ENCODE results near the gene MINDY4B.

Gene MINDY4B

GRCh38 chr3:150913133-150913922 lies 8.1 kb upstream of the MINDY4B start:
- Mint-ChIP-seq H3K27ac (no peak overlapping the region), H3K27me3 (ENCODE audit: low read depth) (peaks cover 12% of the 10 kb centered on the region), H3K36me3 (ENCODE audit: low read depth) (no peaks in the 10 kb centered on the region), H3K4me1 (ENCODE audit: low read depth) (no peaks in the 10 kb centered on the region), H3K4me3 (no peak overlapping the region), H3K9me3 (no peaks in the 10 kb centered on the region)

- Mint-ChIP-seq H3K27ac (no peak overlapping the region), H3K9me3 (no peaks in the 10 kb centered on the region), H3K4me1 (ENCODE audit: low read depth) (no peaks in the 10 kb centered on the region), H3K4me3 (no peak overlapping the region), H3K27me3 (ENCODE audit: low read depth) (peaks cover 19% of the 10 kb centered on the region), H3K36me3 (ENCODE audit: low read depth) (no peaks in the 10 kb centered on the region)
Measured at GRCh38 chr3:150912501-150912900, 7.3 kb upstream of the MINDY4B start.

- Mint-ChIP-seq H3K4me1 (ENCODE audit: low read depth) (no peaks in the 10 kb centered on the region), H3K27me3 (ENCODE audit: low read depth) (peaks cover 23% of the 10 kb centered on the region), H3K4me3 (no peak overlapping the region), H3K36me3 (ENCODE audit: low read depth) (no peaks in the 10 kb centered on the region), H3K27ac (no peak overlapping the region), H3K9me3 (no peaks in the 10 kb centered on the region)
Measured at GRCh38 chr3:150911771-150912170, 6.5 kb upstream of the MINDY4B start.

- Mint-ChIP-seq H3K27me3 (ENCODE audit: low read depth) (peaks cover 37% of the 10 kb centered on the region), H3K9me3 (no peaks in the 10 kb centered on the region), H3K4me1 (ENCODE audit: low read depth) (no peaks in the 10 kb centered on the region)
Measured at GRCh38 chr3:150906461-150906860, 1.2 kb upstream of the MINDY4B start.

DNA sequence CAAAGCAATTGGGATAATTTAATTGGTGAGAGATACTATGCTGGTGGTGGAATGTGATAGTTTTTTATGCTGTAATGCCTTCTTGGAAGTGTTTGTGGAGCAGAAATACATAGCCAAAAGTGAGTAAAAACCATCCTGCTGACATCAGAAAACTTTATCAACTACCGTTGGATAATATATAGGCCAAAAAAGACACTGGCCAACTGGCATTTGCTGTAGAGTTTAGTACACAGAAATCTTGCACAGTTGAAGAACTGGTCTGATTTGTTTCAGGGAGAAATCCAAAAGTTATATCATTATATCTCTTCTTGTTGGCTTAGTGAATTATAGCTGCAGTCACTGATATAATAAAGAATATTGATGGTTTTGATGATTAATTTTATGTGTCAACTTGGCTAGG lies 507 bp upstream of the MINDY4B start:
- no peaks in the 10 kb centered on the region for H3K36me3 Mint-ChIP-seq (ENCODE audit: low read depth)
- no peak overlapping the region for H3K27ac Mint-ChIP-seq
- no peaks in the 10 kb centered on the region for H3K9me3 Mint-ChIP-seq
- no peak overlapping the region for H3K4me3 Mint-ChIP-seq
- no peaks in the 10 kb centered on the region for H3K4me1 Mint-ChIP-seq (ENCODE audit: low read depth)
- peaks cover 40% of the 10 kb centered on the region for H3K27me3 Mint-ChIP-seq (ENCODE audit: low read depth)

More at GRCh38 chr3:150906461-150906860, 1.2 kb upstream of the MINDY4B start:
- Mint-ChIP-seq H3K36me3 (ENCODE audit: low read depth) (no peaks in the 10 kb centered on the region), H3K27ac (no peak overlapping the region), H3K4me3 (no peak overlapping the region)

GRCh38 chr3:150902988-150903387 lies 2.3 kb downstream of the MINDY4B start:
- Mint-ChIP-seq H3K27ac (no peak overlapping the region), H3K36me3 (ENCODE audit: low read depth) (no peaks in the 10 kb centered on the region), H3K4me3 (no peak overlapping the region), H3K4me1 (ENCODE audit: low read depth) (no peaks in the 10 kb centered on the region), H3K9me3 (no peaks in the 10 kb centered on the region), H3K27me3 (ENCODE audit: low read depth) (peaks cover 40% of the 10 kb centered on the region)

DNA sequence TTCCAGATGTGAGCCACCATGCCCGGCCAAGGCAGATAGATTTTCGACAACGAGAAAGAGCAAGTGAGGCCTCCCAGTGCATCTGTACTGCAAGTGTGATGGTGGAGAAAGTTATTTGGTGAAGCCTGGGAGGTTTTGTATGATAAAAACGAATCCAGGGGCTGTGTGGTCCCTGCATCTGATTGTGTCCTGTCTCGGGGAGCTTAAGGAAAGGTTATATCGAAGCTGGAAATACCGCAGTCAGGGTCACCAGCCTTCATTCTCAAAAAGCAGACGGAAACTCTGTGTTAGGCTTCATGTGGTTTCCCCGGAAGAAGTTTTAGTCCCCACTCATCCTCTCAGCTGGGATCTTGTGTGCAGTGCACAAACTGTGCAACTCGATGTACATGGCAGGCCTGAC lies 3.4 kb downstream of the MINDY4B start:
- no peaks in the 10 kb centered on the region for H3K36me3 Mint-ChIP-seq (ENCODE audit: low read depth)
- no peak overlapping the region for H3K27ac Mint-ChIP-seq
- no peaks in the 10 kb centered on the region for H3K4me1 Mint-ChIP-seq (ENCODE audit: low read depth)
- H3K9me3 Mint-ChIP-seq = no peaks in the 10 kb centered on the region
- no peak overlapping the region for H3K4me3 Mint-ChIP-seq
- H3K27me3 Mint-ChIP-seq (ENCODE audit: low read depth) = peaks cover 31% of the 10 kb centered on the region

DNA sequence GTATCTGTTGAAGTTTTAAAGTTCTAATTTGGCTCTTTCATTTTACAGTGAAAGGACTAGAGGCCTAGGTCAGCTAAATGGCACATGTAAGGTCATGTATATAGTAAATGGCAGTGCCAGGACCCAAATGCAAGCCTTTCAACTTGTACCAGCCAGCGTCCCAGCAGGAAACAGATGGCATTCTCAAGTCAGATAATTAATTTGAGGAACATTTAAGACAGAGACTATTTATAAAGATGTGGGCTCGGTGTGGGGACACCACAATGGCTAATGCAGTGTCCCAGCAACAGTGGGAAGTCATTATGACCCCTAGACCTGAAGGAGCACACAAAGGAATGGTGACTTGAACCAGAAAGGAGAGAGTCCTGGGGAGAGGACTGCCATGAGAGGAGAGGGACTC lies 6.1 kb downstream of the MINDY4B start:
- Mint-ChIP-seq H3K9me3 (no peaks in the 10 kb centered on the region), H3K27me3 (ENCODE audit: low read depth) (peaks cover 42% of the 10 kb centered on the region), H3K4me1 (ENCODE audit: low read depth) (no peaks in the 10 kb centered on the region), H3K27ac (no peak overlapping the region), H3K36me3 (ENCODE audit: low read depth) (no peaks in the 10 kb centered on the region), H3K4me3 (no peak overlapping the region)

DNA sequence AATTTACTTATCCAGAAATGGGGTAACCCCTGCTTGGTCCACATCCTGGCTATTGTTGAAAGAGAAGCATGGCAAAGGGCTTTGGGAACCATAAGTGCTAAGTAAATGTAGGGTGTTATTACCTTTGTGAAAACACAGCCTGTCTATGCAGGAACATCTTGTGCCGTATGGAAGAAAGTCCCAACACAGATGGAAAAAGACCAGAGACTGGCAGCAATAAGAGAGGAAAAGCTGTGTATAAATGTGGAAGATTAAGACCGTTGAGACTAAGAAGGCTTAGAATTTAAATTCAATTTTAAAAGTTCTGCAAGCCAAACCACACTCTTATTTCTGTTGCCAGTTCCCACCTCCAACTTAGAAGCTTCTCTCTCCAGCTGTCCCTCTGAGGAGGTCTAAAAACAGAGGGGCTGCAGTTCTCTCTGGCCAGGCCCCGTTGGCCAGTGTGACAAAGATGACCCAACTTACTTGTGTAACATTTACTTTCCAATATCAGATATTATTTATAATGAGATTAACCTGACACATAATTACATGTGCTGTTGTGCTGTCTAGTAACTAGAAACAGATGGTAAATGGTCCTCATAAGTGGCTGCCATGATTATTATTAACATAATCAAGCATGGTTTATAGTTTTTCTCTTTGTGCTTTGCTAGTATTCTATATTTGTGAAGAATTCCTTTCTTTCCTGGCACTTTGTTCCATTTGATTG lies 7.0 kb downstream of the MINDY4B start:
- Mint-ChIP-seq H3K9me3 (no peaks in the 10 kb centered on the region), H3K4me1 (ENCODE audit: low read depth) (no peaks in the 10 kb centered on the region), H3K36me3 (ENCODE audit: low read depth) (no peaks in the 10 kb centered on the region), H3K4me3 (no peak overlapping the region), H3K27me3 (ENCODE audit: low read depth) (peaks cover 36% of the 10 kb centered on the region), H3K27ac (no peak overlapping the region)

GRCh38 chr3:150897592-150897991 lies 7.6 kb downstream of the MINDY4B start:
- Mint-ChIP-seq H3K27ac (no peak overlapping the region), H3K36me3 (ENCODE audit: low read depth) (no peaks in the 10 kb centered on the region), H3K27me3 (ENCODE audit: low read depth) (peaks cover 30% of the 10 kb centered on the region), H3K9me3 (no peaks in the 10 kb centered on the region), H3K4me3 (no peak overlapping the region), H3K4me1 (ENCODE audit: low read depth) (no peaks in the 10 kb centered on the region)

- no peaks in the 10 kb centered on the region for H3K4me1 Mint-ChIP-seq (ENCODE audit: low read depth)
- H3K36me3 Mint-ChIP-seq (ENCODE audit: low read depth) = no peaks in the 10 kb centered on the region
- no peak overlapping the region for H3K27ac Mint-ChIP-seq
- no peak overlapping the region for H3K4me3 Mint-ChIP-seq
- no peaks in the 10 kb centered on the region for H3K9me3 Mint-ChIP-seq
- H3K27me3 Mint-ChIP-seq (ENCODE audit: low read depth) = peaks cover 18% of the 10 kb centered on the region
Measured at GRCh38 chr3:150890831-150891230, 14.4 kb downstream of the MINDY4B start.

GRCh38 chr3:150890295-150890694 lies 14.9 kb downstream of the MINDY4B start:
- H3K27me3 Mint-ChIP-seq (ENCODE audit: low read depth) = peaks cover 18% of the 10 kb centered on the region
- H3K27ac Mint-ChIP-seq = no peak overlapping the region
- no peak overlapping the region for H3K4me3 Mint-ChIP-seq

GRCh38 chr3:150889106-150889505 lies 16.1 kb downstream of the MINDY4B start:
- Mint-ChIP-seq H3K4me3 (no peak overlapping the region), H3K27ac (no peak overlapping the region), H3K36me3 (ENCODE audit: low read depth) (no peaks in the 10 kb centered on the region)

More at GRCh38 chr3:150890295-150890694, 14.9 kb downstream of the MINDY4B start:
- Mint-ChIP-seq H3K9me3 (no peaks in the 10 kb centered on the region), H3K36me3 (ENCODE audit: low read depth) (no peaks in the 10 kb centered on the region), H3K4me1 (ENCODE audit: low read depth) (no peaks in the 10 kb centered on the region)

GRCh38 chr3:150887031-150887430 lies 18.2 kb downstream of the MINDY4B start:
- no peaks in the 10 kb centered on the region for H3K9me3 Mint-ChIP-seq
- H3K27me3 Mint-ChIP-seq (ENCODE audit: low read depth) = peaks cover 20% of the 10 kb centered on the region
- H3K36me3 Mint-ChIP-seq (ENCODE audit: low read depth) = no peaks in the 10 kb centered on the region
- no peak overlapping the region for H3K4me3 Mint-ChIP-seq
- no peaks in the 10 kb centered on the region for H3K4me1 Mint-ChIP-seq (ENCODE audit: low read depth)
- H3K27ac Mint-ChIP-seq = no peak overlapping the region

More at GRCh38 chr3:150889106-150889505, 16.1 kb downstream of the MINDY4B start:
- Mint-ChIP-seq H3K4me1 (ENCODE audit: low read depth) (no peaks in the 10 kb centered on the region), H3K9me3 (no peaks in the 10 kb centered on the region), H3K27me3 (ENCODE audit: low read depth) (peaks cover 15% of the 10 kb centered on the region)

GRCh38 chr3:150885535-150885934 lies 19.7 kb downstream of the MINDY4B start:
- no peaks in the 10 kb centered on the region for H3K4me1 Mint-ChIP-seq (ENCODE audit: low read depth)
- H3K36me3 Mint-ChIP-seq (ENCODE audit: low read depth) = no peaks in the 10 kb centered on the region
- H3K4me3 Mint-ChIP-seq = no peak overlapping the region
- H3K9me3 Mint-ChIP-seq = no peaks in the 10 kb centered on the region
- no peak overlapping the region for H3K27ac Mint-ChIP-seq
- peaks cover 28% of the 10 kb centered on the region for H3K27me3 Mint-ChIP-seq (ENCODE audit: low read depth)
